ENCODE data around the gene CDH13. TPM values are rescaled to one million over a fixed set of nuclear protein-coding genes. Genes with fewer than 3 reads are reported as not detected.

CDH13 gene
- total and polyA plus RNA-seq, 2 of the 8 experiments (the other 6 are each of a cell fraction or from before 2014, with no cell fraction given): 2.3 to 2.4 TPM

GRCh38 chr16:83581082-83581481 lies 954.3 kb downstream of the CDH13 start (continued):
- TF ChIP-seq RNF2 (IDR thresholded peaks at IDR 0.05; ENCODE audit: borderline replicate concordance, low read depth, low read length, missing control alignments, poor library complexity, severe bottlenecking) (no peak), CREB1 (IDR thresholded peaks at IDR 0.05) (no peak), SAP30 (IDR thresholded peaks at IDR 0.05; ENCODE audit: insufficient read depth, insufficient replicate concordance, low read length) (no peak)
